Astrocyte (in vitro differentiated cells and primary cell): ENCODE measurements around the gene GPHN. TPM values are rescaled to one million over a fixed set of nuclear protein-coding genes. Genes with fewer than 3 reads are reported as not detected.
"Not testable (repeated sequence)": the region's sequence is repeated elsewhere in the genome, so short reads cannot be mapped to it uniquely, and the experiment has no call there.

Experiments used
- DNase-seq: peaks from one replicate; pipeline ENCODE4 v3.0.0-alpha.2; 2010; ENCODE audit warnings: low read depth
- FAIRE-seq: peaks from 2 replicates; lab custom pipeline; 2011; peaks lifted over from hg19 to GRCh38; lab: Jason Lieb, UNC
- H2AFZ ChIP-seq: 2 replicates; pipeline ENCODE4 v1.6.0; 2012; ENCODE audit warnings: low read depth, low read length, inconsistent platforms
- H3K27ac ChIP-seq: 2 replicates; pipeline ENCODE4 v1.5.1; 2011; ENCODE audit warnings: low read depth, low read length, inconsistent platforms
- H3K27me3 ChIP-seq: 2 replicates; pipeline ENCODE4 v1.6.0; 2011; ENCODE audit warnings: low read length, inconsistent platforms; ENCODE audit not compliant: insufficient read depth
- H3K36me3 ChIP-seq: 2 replicates; pipeline ENCODE4 v1.5.1; 2011; ENCODE audit warnings: low read length, inconsistent platforms; ENCODE audit not compliant: insufficient read depth
- H3K4me1 ChIP-seq: 2 replicates; pipeline ENCODE4 v1.5.1; 2011; ENCODE audit warnings: low read length, inconsistent platforms; ENCODE audit not compliant: insufficient read depth
- H3K4me2 ChIP-seq: 2 replicates; pipeline ENCODE4 v1.6.0; 2012; ENCODE audit warnings: low read length, inconsistent platforms
- H3K4me3 ChIP-seq: 2 replicates; pipeline ENCODE4 v1.5.1; 2011; ENCODE audit warnings: low read depth, mild to moderate bottlenecking, low read length, inconsistent platforms; ENCODE audit not compliant: insufficient read depth
- H3K79me2 ChIP-seq: 2 replicates; pipeline ENCODE4 v1.6.0; 2012; ENCODE audit warnings: mild to moderate bottlenecking, low read length, inconsistent platforms; ENCODE audit not compliant: insufficient read depth
- H3K9ac ChIP-seq: 2 replicates; pipeline ENCODE4 v1.6.0; 2012; ENCODE audit warnings: mild to moderate bottlenecking, low read length, inconsistent platforms
- H3K9me3 ChIP-seq: 2 replicates; pipeline ENCODE4 v1.5.1; 2012; ENCODE audit warnings: low read depth, mild to moderate bottlenecking, low read length, inconsistent platforms; ENCODE audit not compliant: insufficient read depth
- H4K20me1 ChIP-seq: 2 replicates; pipeline ENCODE4 v1.6.0; 2012; ENCODE audit warnings: low read length, inconsistent platforms; ENCODE audit not compliant: insufficient read depth
- H3K27ac Mint-ChIP-seq: one replicate; pipeline ENCODE4 v1.8.0; 2021; ENCODE audit warnings: mild to moderate bottlenecking, mixed read lengths; ENCODE audit not compliant: unreplicated experiment
- H3K27me3 Mint-ChIP-seq: one replicate; pipeline ENCODE4 v1.8.0; 2021; ENCODE audit warnings: low read depth, mixed read lengths; ENCODE audit not compliant: unreplicated experiment
- H3K36me3 Mint-ChIP-seq: one replicate; pipeline ENCODE4 v1.8.0; 2021; ENCODE audit warnings: low read depth, mixed read lengths; ENCODE audit not compliant: unreplicated experiment
- H3K4me1 Mint-ChIP-seq: one replicate; pipeline ENCODE4 v1.8.0; 2021; ENCODE audit warnings: low read depth, mixed read lengths; ENCODE audit not compliant: unreplicated experiment
- H3K4me3 Mint-ChIP-seq: one replicate; pipeline ENCODE4 v1.8.0; 2021; ENCODE audit warnings: mild to moderate bottlenecking, moderate library complexity, mixed read lengths; ENCODE audit not compliant: unreplicated experiment
- H3K9me3 Mint-ChIP-seq: one replicate; pipeline ENCODE4 v1.8.0; 2021; ENCODE audit warnings: mild to moderate bottlenecking, mixed read lengths; ENCODE audit not compliant: unreplicated experiment
- CTCF ChIP-seq: IDR thresholded peaks from 2 replicates; pipeline ENCODE4 v1.5.1; 2011; ENCODE audit warnings: low read depth, mild to moderate bottlenecking, inconsistent platforms, low read length, moderate library complexity; ENCODE audit not compliant: insufficient read depth
- EZH2 ChIP-seq: IDR thresholded peaks from 2 replicates; pipeline ENCODE4 v1.6.1; 2012; ENCODE audit warnings: mild to moderate bottlenecking, low read length, inconsistent platforms; ENCODE audit not compliant: insufficient read depth
- total RNA-seq: library from RNA; stranded (reverse); gene quantifications from 2 replicates; pipeline ENCODE4 v1.2.1, GENCODE V29; 2021

The GPHN gene
- total RNA-seq, 1 donor from 2014 or later, result 6.9 TPM

GRCh38 chr14:66496911-66497310, 11.0 kb upstream of the GPHN start:
- H3K27me3 Mint-ChIP-seq, result no peaks in the 10 kb centered on the region
- no peaks in the 10 kb centered on the region for H3K9me3 Mint-ChIP-seq
- Histone ChIP-seq H4K20me1 (no peaks in the 10 kb centered on the region), H3K36me3 (no peaks in the 10 kb centered on the region), H3K9ac (no peak overlapping the region), H3K27me3 (no peaks in the 10 kb centered on the region), H3K4me1 (no peaks in the 10 kb centered on the region), H3K4me3 (no peak overlapping the region), H2AFZ (no peak overlapping the region), H3K9me3 (no peaks in the 10 kb centered on the region), H3K27ac (no peak overlapping the region), H3K4me2 (no peak overlapping the region), H3K79me2 (no peaks in the 10 kb centered on the region)
- FAIRE-seq, result no peak
- no peak for DNase-seq
- H3K27ac Mint-ChIP-seq, result no peak overlapping the region
- no peak overlapping the region for H3K4me3 Mint-ChIP-seq
- peaks cover 2% of the 10 kb centered on the region for H3K4me1 Mint-ChIP-seq
- no peaks in the 10 kb centered on the region for H3K36me3 Mint-ChIP-seq
- no peak for TF ChIP-seq CTCF
- TF ChIP-seq EZH2, result no peak

GRCh38 chr14:66498311-66498710, 9.6 kb upstream of the GPHN start:
- Mint-ChIP-seq H3K36me3 (no peaks in the 10 kb centered on the region), H3K27ac (no peak overlapping the region), H3K4me3 (no peak overlapping the region), H3K9me3 (no peaks in the 10 kb centered on the region), H3K27me3 (no peaks in the 10 kb centered on the region), H3K4me1 (peaks cover 2% of the 10 kb centered on the region)
- no peak overlapping the region for H3K4me3 ChIP-seq
- TF ChIP-seq EZH2, result no peak
- TF ChIP-seq CTCF, result no peak
- H2AFZ ChIP-seq, result no peak overlapping the region
- no peak overlapping the region for H3K9ac ChIP-seq
- no peaks in the 10 kb centered on the region for H3K27me3 ChIP-seq
- DNase-seq (no peak), FAIRE-seq (no peak)
- H3K36me3 ChIP-seq, result no peaks in the 10 kb centered on the region
- H3K79me2 ChIP-seq, result no peaks in the 10 kb centered on the region
- no peaks in the 10 kb centered on the region for H3K4me1 ChIP-seq
- no peak overlapping the region for H3K4me2 ChIP-seq
- no peaks in the 10 kb centered on the region for H3K9me3 ChIP-seq
- no peak overlapping the region for H3K27ac ChIP-seq
- H4K20me1 ChIP-seq, result no peaks in the 10 kb centered on the region

GRCh38 chr14:66501592-66501991, 6.4 kb upstream of the GPHN start:
- no peaks in the 10 kb centered on the region for H3K9me3 Mint-ChIP-seq
- H4K20me1 ChIP-seq, result no peaks in the 10 kb centered on the region
- no peaks in the 10 kb centered on the region for H3K4me1 ChIP-seq
- H3K27ac Mint-ChIP-seq, result no peak overlapping the region
- TF ChIP-seq EZH2 (no peak), CTCF (no peak)
- H3K4me3 ChIP-seq, result no peak overlapping the region
- H3K27me3 Mint-ChIP-seq, result no peaks in the 10 kb centered on the region
- DNase-seq, result no peak
- no peaks in the 10 kb centered on the region for H3K36me3 Mint-ChIP-seq
- no peak overlapping the region for H2AFZ ChIP-seq
- no peak for FAIRE-seq
- no peaks in the 10 kb centered on the region for H3K36me3 ChIP-seq
- no peak overlapping the region for H3K4me2 ChIP-seq
- no peak overlapping the region for H3K27ac ChIP-seq
- no peak overlapping the region for H3K9ac ChIP-seq
- H3K27me3 ChIP-seq, result no peaks in the 10 kb centered on the region
- H3K9me3 ChIP-seq, result no peaks in the 10 kb centered on the region
- H3K4me3 Mint-ChIP-seq, result no peak overlapping the region
- H3K4me1 Mint-ChIP-seq, result no peaks in the 10 kb centered on the region
- H3K79me2 ChIP-seq, result no peaks in the 10 kb centered on the region

- not testable (repeated sequence) for H3K79me2 ChIP-seq, H3K27me3 Mint-ChIP-seq, H3K36me3 Mint-ChIP-seq, H3K9ac ChIP-seq, DNase-seq, H3K27ac Mint-ChIP-seq, FAIRE-seq, H3K36me3 ChIP-seq, H3K9me3 ChIP-seq, H3K27ac ChIP-seq, H3K27me3 ChIP-seq, H3K4me1 ChIP-seq, H4K20me1 ChIP-seq, H3K9me3 Mint-ChIP-seq, H3K4me3 ChIP-seq, H2AFZ ChIP-seq, H3K4me1 Mint-ChIP-seq, H3K4me2 ChIP-seq, H3K4me3 Mint-ChIP-seq
Measured at GRCh38 chr14:66502836-66503235, 5.1 kb upstream of the GPHN start.
